Activated CD8-positive, alpha-beta memory T cell treated with anti-CD3 and anti-CD28 coated beads, Interleukin-2, amount 50 U/mL, for 1 hour (primary cell): Measurements from ENCODE around the gene PGK2.
"Not testable (repeated sequence)": the region's sequence is repeated elsewhere in the genome, so short reads cannot be mapped to it uniquely, and the experiment has no call there.

Experiments
- DNase-seq: peaks from one replicate; pipeline ENCODE4 v3.0.0-alpha.2; 2020; ENCODE audit errors: extremely low read depth

Gene PGK2

DNA sequence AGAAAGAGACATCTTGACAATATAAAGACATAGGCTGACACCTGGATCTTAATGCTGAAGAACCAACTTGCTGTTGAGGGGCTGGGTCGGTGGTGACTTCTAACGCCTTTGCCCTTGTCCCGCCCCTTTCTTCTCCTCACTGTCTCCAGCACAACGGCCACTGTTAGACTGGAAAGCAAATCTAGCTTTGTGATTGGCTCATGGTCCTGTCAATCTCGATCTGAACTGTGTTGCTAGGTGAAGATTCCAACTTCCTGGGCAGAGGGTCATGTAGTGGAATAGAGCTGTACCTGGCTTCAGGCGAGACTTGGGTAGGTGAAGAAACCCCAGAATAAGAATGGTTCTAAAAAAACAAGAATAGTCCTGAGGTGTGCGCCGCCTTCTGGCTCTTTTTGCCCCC lies at the start of gene PGK2:
PGK2 (minus strand) TSS at position 110 of the 400 bp plus-strand sequence; CDS start at position 12, 98 bp downstream.
- DNase-seq: no peak

DNA sequence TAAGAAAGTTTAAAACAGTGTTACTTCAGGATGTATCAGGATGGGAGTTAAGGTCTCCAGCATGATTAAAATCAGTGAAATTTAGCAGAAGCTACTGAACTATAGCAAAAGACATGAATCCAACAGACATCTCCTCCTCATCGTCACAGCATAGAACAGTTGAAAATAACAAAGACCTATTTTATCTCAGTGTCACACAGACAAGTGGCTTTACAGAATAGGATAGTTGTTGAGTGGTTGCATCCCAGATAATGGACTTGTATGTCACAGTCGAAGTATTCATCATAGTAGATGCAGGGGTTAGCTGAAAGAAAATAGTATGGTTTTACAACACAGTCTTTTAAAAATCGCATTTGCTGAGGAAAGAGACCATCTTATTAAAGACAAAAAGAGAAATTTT lies 48.1 kb upstream of the PGK2 start:
- DNase-seq: no peak

DNA sequence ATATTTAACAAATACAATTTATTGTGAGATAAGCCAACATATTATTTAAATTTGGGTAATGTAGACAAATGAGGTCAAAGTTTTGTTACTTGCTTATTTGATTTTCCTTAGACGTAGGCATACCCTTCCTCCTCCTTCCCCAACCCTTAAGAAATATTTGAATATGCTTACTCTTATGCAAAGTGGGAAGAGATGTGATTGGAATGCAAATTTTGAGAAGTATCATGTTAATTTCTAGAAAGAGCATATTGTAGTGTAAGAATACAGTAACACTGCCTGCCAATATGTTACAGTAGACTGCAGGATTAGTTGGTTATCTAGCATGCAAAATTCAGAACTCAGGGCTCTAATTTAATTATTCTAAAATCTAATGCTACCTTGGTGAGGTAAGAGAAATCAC lies 46.3 kb upstream of the PGK2 start:
- no peak for DNase-seq

DNA sequence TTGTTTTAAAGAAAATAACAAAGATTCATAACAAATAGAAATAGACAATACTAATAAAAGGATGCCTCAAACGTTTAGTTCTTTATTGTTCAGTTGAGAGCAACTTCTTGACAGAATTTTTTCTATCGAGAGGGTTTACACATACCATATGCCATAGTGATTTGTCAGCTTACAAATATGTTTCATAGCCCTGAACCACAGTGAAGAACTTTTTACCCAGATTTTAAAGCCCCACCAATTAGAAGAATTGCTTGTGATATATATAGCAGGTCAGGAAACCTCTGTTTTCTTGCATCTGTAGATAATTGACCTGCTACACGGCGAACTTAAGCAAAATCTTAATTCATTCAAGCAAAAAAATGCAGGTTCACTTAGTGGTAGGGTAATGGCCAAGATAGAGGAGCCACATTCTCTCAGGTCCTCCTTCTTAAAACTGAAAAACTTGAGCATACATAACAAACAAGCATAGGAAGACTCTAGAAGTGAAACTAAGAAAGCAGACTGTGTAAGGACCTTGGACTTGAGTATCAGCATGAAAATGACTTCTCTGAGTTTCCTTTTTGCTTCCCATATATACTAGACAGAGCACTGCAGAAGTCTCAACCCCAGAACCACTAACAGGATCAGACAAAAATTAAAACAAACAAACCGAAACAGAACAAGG lies 39.8 kb upstream of the PGK2 start:
- DNase-seq: no peak

DNA sequence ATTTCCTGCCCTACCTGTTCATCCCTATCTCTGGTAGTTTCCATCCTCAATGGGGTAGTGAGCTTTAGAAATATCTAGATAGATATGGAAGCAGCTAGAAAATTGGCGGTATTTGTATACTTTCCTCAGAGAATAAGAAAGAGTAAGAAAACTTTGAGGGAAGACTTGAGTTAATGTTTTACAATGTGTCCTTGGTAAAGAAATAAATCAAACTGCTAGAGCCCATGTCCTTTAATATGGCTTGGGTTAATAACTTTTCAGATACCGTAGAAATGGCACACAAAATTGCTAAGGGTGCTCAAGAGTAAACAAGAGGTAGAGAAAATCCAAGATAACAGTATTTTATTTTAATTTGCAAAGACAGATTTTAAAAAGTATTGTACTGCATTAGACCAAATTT lies 28.1 kb upstream of the PGK2 start:
- DNase-seq: no peak

DNA sequence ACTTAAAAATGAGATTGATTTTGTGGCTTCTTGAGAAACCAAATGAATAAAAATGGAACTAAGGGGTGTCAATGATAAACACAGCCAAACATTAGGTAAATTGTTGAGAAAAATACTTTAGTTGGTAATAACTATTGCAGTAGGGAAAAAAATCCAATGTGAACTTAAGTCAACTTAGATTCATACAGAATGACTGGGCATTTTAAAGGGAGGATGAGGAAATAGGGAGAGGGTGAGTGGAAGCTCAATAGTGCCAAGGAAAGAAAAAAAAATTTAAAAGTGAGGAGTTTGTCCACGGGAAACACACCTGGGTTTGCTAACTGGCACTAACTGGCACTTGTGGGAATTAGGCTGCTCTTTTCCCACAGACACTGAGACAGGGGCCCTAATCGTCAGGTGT lies 26.2 kb upstream of the PGK2 start:
- no peak for DNase-seq

DNA sequence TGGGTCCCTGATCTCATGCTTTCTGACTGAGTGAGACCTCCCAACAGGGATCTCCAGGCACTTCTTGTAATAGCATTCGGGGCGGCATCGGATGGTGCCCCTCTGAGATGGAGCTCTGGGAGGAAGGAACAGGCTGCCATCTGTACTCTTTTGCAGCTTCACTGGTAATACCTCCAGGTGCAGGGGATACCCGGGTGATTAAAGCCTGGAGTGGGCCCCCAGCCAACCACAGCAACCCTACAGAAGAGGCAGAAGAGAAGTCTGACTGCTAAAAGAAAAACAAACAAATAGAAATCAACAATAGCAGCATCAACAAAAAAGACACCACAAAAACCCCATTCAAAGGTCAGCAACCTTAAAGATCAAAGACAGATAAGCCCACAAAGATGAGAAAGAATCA lies 19.1 kb upstream of the PGK2 start:
- no peak for DNase-seq

DNA sequence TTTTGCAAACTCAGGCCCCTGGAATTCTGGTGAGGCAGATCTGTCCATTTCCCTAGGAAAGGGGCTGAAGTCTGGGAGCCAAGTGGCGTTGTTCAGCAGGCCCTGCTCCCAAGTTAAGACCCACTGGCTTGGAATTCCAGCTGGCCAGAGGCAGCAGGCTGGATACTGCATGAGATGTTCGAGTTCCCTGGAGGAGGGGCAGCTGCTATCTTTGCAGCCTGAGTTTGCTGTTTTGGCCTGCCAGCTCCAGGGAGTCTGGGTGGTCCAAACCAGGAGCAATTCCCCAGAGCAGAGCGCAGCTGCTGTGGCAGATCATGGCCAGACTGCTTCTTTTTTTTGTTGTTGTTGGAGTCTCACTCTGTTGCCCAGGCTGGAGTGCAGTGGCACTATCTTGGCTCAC lies 18.2 kb upstream of the PGK2 start:
- DNase-seq: no peak

DNA sequence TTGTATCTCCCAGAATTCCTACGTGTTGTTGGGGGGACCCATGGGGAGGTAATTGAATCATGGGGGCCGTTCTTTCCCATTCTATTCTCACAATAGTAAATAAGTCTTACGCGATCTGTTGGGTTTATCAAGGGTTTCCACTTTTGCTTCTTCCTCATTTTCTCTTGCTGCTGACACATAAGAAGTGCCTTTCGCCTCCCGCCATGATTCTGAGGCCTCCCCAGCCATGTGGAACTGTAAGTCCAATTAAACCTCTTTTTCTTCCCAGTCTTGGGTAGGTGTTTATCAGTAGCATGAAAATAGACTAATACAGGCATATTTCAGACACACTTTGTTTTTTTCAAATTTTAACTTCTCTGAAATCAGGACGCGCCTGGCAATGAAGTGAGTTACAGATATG lies 14.4 kb upstream of the PGK2 start:
- no peak for DNase-seq

DNA sequence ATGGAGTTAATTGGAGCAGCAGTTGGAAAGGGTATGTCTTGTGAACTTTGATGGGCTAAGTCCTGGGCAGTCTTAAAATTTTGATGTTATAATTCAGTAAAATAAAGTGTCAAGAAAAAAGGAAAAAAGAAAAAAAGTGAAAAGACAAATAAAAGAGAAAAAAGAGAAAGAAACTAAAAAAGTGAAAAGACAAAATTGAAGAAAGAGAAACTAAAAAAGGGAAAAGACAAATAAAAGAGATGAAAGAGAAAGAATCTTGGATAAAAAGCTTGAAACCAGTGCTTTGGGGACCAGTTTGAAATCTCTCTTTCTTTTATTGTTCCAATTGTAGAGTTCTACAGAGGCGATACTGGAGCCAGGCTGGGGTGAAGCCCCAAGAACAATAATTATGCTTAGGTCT lies 12.0 kb upstream of the PGK2 start:
- no peak for DNase-seq

DNA sequence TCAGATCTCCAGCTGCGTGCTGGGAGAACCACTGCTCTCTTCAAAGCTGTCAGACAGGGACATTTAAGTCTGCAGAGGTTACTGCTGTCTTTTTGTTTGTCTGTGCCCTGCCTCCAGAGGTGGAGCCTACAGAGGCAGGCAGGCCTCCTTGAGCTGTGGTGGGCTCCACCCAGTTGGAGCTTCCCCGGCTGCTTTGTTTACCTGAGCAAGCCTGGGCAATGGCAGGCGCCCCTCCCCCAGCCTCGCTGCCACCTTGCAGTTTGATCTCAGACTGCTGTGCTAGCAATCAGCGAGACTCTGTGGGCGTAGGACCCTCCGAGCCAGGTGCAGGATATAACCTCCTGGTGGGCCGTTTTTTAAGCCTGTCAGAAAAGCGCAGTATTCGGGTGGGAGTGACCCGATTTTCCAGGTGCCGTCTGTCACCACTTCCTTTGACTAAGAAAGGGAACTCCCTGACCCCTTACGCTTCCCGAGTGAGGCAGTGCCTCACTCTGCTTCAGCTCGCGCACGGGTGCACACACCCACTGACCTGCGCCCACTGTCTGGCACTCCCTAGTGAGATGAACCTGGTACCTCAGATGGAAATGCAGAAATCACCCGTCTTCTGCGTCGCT lies 9.9 kb upstream of the PGK2 start:
- not testable (repeated sequence) for DNase-seq

DNA sequence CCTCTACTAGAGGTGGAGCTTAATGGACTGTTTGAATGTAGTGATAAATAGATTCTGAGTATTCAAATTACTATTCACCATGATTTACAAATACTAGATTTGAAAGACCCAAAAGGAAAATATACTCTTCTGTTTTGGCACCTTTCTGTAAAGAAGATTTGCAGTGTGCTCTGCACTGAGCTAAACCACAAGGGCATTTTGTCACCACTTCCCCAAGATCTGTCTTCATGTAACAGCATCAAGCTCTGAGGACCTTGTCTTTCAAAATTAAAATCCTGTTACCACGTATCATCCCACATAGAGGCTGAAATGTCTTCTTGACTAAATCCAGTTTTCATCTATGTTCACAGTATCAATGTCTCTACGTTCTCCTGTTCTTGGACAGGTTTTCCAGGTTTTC lies 3.3 kb upstream of the PGK2 start:
- no peak for DNase-seq

DNA sequence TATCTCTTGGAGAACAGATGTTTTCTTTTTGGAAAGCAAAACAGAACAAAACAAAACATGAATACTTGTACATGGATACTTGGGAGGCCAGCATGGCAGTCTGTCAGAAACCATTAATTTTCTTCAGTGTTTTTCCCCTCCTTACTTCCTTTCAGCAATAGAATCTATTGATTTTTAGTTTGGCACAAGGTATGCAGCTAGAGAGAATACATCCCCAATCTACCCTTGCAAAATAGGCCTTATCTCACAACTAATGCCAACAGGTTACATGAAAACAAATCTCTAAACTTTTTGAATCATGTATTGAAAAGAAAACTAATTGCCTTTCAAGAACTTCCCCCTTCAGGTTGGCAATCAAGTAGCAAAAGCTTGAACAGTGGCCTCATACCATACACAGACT lies 2.8 kb downstream of the PGK2 start:
- DNase-seq: no peak

DNA sequence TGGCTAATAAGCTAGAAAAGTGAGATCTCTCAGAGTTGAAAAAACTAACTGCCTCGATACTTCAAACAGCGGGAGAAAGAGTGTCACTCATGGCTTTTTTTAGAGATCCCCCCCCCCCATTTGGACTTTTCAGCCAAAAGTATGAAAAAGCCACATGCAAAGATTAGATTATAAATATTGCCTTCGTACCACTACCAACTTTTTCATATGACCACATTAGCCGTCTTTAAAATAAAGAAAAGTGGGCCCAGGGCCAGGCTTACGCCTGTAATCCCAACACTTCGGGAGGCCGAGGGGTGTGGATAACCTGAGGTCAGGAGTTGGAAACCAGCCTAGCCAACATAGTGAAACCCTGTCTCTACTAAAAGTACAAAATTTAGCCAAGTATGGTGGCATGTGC lies 4.4 kb downstream of the PGK2 start:
- DNase-seq: no peak

DNA sequence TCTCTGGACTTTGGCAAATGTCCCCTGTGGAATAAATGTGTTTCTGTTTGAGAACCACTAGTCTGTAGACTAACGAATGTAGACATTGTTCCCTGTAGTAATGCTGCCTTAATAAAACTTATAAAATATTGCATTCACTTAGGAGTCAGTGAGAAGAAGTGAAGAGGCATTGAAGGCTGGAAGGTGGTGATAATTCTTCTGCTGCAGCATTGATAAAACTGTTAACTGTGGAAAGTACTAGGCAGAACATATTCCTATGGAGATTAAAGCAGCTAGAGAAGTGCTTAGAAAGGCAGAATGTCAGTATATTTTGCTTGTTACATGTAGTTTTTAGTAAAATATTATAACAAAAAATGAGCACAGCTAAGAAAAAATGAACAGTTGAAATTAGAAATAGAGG lies 4.8 kb downstream of the PGK2 start:
- no peak for DNase-seq

DNA sequence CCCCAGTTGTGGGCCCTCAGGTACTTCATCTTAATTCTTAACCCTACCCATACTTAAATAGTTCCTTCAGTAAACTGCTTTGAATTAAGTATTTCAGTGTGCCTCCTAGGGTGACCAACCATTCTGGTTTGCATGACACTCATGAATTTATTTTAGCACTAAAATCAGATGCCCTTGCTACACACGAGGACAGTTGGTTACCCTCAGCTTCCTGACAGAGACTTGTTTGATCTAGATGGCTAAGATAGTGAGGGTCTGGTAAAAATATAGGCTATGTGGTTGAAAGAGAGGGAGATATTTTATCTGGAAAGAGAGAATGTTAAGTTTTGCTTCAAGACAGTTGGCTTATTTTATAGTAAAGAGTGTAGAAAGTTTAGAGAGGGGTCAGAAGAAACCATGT lies 10.6 kb downstream of the PGK2 start:
- DNase-seq: no peak

DNA sequence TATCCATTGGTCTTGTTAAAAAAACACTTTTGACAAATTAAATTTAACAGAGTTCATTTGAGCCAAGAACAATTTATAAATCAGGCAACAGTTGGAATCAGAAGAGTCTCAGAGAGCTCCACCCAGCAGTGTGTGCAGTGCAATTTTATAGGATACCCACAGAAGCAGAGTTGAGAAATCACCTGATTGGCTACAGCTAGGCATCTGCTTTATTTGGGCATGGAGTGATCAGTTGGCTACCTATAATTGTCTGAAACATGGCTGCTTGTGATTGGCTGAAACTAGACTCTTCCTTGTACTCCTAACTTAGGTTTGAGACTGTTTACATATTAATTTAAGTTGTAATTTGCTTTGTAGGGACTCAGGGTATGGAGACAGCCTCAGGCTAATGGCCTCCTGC lies 12.0 kb downstream of the PGK2 start:
- DNase-seq: no peak

DNA sequence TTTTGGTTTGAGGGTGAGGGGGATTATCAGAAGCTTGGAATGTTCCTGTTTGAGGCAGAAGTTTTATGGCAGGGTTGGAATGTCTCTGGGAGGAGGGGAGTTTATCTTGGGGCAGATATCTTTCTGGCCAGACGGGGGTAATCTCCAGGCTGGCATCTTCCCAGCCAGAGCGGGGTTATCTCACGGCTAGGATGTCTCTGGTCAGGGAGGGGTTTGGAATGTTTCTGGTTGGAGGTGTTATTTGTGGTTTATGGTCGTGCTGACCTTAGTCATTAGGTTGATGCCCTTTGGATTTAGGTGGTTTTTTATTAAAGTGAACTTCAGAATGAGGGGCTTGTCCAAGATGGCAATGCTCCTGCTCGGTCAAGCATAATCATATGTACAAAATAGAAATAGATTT lies 14.8 kb downstream of the PGK2 start:
- no peak for DNase-seq

DNA sequence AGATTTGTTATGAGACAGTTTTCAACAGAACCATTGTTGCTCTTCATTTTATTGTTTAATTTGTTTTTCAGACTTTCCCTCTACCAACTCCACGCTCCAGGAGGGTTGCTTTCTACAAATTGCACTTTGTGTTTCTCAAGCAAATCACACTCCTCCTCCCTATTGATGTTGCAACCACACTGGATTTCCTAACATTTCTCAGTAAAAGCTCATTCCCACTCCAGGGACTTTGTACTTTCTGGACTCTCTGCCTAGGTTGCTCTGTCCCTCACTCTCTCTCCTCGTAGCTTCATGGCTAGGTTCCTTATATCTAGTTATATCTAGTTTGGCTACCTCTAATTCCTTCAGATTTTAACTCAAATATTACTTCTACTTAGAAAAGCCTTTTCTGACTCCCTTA lies 20.3 kb downstream of the PGK2 start:
- no peak for DNase-seq

DNA sequence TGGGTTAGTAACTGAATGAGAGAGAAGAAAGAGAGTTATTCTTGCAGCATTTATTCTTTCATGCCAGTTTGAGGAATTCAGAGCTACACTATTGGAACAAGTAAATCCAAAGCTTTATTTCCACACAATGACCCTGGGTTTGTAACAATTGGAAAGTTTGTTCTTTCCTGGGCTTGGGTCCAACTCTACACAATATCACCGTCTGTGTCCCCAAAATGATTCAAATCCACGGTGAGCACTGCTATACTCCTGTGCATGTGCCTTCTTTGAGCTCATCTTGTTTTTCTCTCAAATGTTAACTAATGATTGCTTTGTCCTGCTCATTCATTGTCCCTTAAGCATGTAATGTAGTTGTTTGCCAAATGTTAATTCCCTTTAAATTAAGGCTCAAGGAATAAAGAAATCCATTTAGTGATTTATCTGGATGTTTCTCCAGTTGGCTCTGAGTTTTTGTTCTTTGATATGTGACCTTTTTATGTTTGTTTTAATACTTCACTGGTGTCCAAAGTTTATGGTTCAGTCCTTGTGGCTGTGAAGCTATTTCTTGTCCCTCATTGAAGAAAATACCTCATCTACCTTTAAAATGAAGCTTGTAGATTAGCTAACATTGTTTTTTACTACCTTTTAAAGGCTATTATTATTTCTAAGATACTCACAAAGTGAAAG lies 22.4 kb downstream of the PGK2 start:
- no peak for DNase-seq

DNA sequence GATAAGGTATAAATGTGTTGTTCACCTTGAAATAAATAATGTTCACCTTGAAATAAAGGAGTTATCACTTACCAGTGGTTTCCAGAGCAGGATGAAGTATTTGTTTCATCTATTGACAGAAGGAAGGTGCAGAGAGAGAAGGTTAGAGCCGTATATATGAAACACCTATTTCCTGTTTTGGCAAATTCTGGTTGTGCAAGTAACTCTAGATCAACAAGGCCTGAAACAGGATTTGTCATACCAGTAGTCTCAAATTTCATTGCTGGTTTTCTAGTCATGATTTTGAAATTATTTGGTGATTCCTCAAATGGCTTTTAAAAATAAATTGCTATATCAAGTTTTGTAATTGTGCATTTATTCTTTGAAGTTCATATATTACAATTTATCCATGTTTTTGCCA lies 42.8 kb downstream of the PGK2 start, which contains the start of gene CRISP3:
CRISP3 (minus strand) TSS at position 130 of the 400 bp plus-strand sequence; CDS start at position 109, 21 bp downstream.
- no peak for DNase-seq

DNA sequence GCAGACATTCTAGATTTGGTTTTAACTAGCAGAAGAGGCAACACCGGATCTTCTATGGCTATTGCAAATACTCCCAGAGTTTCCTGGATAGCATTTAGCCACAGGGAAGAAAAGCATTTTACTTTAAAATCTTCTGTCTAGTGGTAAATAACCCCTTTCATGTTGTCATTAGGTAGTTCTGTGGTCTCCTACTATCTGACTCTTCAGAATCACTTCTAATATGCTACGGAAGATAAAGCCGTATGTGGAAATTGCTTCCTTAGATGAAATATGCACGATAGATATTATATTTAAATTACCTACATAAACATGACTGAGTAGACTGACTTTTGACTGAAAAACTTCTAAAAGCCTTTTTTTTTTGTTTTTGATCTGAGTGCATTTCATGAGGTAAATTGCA lies 43.7 kb downstream of the PGK2 start:
- no peak for DNase-seq

DNA sequence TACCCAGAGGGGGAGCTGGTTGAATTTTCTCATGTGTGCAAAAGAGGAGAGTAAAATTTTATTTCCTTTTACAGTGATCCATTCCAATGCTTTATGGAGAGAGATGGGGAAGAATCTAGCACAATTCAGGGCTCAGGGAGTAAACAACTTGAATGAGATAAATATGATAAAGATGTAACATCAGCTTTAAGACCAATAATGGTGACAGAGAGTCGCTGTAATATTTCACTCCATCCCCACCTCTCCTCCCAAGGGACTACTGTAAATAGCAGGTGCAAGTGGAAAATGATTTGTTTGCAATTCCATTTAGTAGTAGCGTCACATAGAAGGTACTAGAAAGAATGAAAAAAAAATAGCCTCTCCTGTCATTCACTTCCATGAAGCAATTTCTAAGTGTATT lies 47.7 kb downstream of the PGK2 start:
- DNase-seq: no peak
